8988T (cell line): ENCODE results near the gene ANKRD33B.

Source experiments
- DNase-seq: peaks from one replicate; pipeline ENCODE4 v3.0.0; 2011

The ANKRD33B gene

DNA sequence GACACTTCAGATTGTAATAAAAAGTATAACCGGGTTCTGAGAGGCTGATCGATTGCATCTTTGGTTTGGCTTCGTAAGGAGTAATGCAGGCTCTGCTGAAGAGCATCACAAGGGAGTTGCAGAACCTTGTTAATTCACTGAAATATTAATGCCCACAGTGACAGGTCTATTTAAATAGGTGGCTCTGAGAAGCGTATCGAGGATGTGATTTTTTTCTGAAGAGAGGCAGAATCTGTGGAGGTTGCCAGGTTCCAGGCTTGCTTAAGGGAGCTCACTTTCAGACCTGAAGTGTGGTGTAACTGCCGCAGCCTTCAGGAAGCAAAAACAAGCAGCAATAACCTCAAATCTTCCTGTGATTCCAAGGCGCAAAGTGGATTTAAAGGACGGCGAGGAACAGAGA is 80.3 kb downstream of the ANKRD33B start:
- no peak for DNase-seq

DNA sequence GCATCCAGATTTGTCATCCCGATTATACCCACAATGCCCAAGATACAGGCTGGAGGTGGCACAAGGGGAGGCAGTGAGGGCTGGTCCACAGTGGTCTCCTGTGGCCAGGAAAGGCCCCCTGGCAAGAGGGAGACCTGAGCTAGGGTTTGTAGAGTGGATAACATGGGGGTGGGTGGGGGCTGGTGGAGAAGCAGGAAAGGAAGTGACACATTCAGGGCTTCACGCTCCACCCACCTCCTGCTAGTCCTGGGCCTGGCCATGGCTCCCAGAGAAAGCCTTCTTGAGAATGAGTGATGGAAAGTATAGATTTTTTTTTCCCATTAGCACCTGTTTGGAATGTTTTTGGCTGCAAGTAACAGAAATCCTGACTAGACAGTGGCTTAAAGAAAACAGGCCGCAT is 81.3 kb downstream of the ANKRD33B start:
- no peak for DNase-seq

DNA sequence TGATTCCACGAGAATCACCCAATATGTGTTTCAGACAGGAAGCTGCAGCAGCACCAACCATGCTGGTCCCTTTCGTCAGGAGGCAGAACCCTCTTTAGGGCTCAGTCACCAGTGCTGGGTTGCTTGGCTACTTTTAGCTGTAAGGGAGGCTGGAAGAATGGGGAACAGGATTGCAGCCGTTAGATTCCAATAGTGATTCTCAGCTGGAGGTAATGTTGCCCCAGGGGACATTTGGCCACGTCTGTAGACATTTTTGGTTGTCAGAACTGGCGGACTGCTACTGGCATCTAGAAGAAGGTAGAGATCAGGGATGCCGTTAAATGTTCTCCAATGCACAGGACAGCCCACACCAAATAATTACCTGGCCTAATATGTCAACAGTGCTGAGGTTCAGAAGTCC is 81.8 kb downstream of the ANKRD33B start:
- DNase-seq = no peak

DNA sequence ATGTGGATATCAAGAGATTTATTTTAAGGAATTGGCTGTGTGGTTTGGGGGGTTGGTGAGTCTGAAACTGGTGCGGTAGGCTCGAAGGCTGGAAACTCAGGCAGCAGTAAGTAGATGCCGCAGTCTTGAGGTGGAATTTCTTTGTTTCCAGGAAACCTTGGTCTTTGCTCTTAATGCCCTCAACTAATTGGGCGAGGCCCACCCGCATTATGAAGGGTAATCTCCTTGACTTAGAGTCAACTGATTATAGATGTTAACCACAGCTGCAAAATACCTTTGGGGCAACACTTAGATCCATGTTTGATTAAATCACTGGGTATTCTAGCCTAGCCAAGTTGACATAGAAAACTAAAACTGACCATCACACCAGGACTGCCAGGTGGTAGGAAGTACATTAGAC is 83.8 kb downstream of the ANKRD33B start:
- no peak for DNase-seq

DNA sequence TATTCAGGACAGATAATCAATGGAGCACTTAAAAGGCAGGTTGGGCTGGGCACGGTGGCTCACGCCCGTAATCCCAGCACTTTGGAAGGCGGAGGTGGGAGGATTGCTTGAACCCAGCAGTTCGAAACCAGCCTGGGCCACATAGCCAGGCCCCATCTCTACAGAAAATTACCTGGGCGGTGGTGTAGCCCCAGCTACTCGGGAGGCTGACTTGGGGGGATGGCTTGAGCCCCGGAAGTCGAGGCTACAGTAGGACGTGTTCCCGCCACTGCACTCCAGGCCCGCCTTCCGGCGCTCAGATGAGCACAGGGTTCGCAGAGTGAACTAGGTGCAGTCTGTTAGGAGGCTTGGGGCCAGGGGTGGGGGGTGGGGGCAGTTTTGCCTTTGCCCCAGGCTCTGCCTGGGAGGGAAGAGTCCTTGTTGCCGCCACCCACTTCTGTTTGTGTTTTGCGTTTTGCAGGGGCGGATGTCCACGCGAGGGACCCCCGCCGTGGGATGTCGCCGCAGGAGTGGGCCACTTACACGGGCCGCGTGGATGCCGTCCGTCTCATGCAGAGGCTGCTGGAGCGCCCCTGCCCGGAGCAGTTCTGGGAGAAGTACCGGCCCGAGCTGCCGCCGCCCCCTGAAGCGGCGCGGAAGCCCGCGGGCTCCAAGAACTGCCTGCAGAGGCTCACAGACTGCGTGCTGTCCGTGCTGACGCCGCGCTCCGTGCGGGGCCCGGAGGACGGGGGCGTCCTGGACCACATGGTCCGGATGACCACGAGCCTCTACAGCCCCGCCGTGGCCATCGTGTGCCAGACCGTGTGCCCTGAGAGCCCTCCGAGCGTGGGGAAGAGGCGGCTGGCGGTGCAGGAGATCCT is 85.2 kb downstream of the ANKRD33B start:
- no peak for DNase-seq

DNA sequence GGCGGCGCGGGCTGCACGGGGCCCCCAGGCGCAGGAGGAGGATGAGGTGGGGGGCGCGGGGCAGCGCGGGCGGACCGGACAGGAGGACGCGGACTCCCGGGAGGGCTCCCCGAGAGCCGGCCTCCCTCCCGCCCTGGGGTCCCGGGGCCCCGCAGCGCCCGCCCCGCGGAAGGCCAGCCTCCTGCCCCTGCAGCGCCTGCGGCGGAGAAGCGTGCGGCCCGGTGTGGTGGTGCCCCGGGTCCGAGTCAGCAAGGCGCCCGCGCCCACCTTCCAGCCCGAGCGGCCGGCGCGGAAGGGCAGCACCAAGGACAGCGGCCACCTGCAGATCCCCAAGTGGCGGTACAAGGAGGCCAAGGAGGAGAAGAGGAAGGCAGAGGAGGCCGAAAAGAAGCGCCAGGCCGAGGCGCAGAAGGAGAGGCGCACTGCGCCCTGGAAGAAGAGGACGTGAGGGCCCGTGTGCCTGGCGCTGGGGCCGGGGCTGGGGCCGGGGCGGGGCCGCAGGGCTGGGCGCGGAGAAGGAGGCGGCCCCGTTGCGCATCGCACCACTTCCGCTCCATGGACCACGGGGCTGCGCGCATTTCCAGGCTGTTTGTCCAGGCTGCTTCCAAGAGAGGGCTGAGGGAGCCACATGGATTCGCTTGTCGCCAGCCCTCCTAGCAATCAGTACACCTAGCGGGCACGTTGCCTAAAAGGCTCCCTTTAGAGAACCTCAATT is 86.0 kb downstream of the ANKRD33B start:
- no peak for DNase-seq

DNA sequence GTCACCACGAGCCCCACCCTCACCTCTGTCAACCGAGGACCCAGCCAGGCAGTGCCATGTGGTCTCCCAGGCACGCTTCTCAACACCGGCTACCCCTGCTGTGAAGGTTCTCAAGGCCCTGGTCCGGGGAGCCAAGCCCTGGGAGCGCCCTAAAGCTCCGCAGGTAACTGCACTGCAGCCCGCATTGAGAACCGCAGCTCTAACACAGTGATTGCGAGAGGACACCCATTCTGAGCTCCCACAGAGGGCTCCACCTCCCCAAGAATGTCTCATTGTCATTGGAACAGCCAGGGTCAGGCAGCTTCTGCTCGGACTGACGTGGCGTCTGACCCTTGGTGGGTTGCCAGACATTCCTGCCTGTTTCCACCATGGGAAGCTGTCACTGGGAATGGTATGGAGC is 88.3 kb downstream of the ANKRD33B start:
- DNase-seq = no peak

DNA sequence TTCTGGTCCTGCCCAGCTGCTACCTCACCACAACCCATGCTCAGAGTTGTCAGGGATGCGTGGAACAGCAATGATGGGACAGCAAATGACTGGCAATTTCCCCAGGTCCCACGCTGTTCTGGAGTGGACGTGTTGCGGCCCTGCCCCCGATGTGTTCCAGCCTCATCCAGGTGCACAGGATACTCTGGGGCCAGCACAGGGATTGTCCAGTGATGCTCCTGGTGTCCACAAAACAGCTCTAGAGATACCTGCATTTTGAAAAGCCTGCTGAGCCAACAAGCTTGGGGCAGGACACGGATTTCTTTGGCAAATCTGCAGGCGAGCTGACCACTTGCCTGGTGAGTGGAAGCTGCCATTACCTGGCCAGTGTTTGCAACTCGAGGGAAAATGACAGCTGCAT is 88.7 kb downstream of the ANKRD33B start:
- no peak for DNase-seq

DNA sequence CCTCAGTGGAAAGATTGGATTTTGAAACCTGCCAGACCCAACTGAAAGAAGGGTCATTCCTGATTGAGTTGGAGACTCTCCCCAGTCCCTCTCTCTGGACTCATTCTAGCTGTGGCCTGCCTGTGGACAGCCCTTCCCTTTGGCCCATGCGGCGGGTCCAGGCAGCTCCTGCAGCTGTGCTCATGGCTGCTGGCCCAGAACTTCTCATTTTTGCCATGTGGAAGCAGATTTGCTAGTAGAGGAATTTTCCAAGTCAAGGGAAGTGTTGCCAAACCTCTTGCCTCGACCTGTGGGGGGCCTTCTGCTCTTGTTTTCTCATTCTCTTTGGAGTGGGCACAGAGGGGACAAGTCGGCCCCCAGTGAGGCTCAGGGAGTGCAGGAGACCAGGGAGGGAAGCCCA is 89.2 kb downstream of the ANKRD33B start:
- no peak for DNase-seq

DNA sequence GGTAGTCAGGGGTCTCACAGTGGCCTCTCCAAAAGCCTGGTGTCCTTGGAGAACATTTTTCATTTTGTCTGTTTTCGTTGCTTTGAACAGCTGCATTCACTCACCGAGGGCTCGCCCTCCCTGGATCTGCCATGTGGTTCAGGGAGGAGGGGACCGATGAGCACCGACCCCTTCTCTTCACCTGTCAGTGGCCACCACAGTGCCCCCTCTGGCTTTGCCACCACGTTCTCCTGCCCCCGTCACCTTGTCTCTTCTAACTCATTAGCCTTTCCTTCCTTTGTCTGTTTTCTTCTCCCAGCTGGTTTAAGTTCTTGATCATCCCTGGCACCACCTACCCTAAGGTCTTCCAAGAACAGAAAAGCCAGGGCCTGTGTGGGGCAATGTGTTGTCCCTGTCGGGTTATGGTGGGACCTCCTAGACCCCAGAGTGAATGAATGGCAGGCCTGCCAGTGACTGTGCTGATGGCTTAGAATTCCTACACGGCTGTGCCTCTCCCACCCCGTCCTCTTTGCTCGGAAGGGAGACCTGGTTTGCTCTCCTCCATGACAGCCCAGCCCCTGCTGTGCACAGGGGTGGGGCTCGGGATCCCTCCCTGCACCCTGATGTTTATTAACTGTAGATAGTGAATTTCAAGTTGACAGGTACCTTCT is 90.0 kb downstream of the ANKRD33B start:
- DNase-seq = no peak

DNA sequence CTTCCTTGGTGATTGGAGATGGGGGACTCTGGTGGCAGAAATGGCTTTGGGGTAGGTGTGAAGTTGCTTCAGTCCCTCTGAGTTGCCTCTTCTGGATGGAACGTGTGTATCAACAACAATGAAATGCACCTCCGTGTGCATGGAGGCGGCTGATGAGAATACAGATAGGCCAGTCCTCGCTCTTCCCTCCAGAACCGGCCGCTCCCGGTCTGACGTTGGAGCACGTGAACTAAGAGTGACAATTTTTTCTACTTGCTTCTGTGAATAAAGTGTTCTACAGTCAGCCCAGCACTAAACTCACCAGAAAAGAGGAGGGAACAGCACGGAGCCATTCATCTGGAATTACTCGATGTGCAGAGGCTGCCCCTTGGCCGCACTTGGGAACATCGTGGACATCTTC is 90.7 kb downstream of the ANKRD33B start:
- DNase-seq = no peak

DNA sequence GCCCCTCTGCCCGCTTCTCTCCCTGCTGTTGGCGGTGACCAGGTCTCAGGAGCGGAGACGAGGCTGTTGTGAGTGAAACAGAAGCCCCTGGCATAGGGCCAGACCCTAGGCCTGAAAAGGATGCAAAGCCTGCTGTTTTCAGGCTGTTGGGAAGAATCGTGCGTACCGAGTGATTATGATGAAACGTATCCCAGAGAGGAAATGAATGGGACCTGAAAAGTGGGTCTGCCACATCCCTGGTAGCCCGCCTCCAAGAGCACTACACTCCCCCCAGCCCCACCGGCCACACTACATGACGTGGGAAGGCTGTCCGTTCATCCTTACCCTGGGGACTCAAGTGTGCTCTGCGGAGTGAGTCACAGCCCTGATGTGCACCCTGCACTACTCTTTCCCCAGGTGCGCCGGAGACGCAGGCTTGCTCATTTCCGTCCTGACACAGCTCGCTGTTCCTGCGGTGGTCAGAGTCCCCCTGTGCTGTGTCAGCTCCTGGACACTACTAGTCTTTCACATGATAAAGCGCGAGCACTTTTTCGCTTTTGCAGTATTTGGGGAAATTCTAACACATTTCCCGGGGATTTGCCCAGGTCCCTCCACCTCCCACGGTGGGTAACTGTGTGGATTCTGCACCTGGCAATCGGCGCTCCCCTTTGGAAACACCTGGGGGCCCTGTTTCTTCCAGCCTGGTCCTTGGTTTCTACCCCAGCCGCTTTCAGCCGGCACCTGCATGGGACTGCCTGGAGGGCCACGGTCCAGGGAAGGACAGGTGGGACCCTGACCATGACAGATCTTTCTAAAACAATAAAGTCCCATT is 91.5 kb downstream of the ANKRD33B start:
- peak; percentile 92 for DNase-seq

DNA sequence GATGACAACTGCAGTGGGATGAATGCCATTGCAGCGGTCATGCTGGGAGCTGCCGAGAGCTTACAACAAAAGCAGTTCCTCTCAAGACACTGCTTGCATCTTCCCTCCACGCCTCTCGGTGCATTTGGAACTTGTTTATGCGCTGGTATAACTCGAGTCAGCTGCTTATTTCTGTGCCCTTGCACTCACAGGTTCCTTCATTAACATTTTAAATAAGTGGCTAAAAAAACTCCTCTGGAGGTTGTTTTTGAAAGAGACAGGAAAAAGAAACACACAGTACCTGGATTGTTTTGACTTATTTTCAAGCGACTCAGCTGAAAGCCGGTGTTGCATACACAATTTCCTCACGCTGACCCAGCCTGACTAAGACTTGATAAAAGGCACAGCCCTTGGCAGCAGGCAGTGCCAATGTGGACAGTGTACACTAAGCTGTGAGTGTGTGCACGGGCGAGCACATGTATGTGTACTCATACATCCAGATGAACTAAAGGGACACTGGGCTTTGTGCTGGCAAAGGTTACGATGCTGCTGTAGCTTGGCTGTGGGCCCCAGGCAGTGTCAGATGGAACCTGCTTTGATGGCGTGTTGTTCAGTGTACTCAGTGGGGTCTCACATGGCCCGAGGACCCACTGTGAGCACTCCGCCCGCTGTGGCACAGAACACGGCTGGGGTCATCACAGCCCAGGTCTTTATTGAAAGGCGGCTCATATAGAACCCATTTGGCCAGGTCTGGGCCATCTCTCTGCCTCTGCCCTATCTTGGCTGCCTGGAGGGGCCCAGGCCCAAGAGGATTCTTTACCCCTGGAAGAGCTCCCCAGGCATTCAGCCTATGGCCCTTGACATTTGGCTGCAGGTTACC is 92.3 kb downstream of the ANKRD33B start:
- no peak for DNase-seq

DNA sequence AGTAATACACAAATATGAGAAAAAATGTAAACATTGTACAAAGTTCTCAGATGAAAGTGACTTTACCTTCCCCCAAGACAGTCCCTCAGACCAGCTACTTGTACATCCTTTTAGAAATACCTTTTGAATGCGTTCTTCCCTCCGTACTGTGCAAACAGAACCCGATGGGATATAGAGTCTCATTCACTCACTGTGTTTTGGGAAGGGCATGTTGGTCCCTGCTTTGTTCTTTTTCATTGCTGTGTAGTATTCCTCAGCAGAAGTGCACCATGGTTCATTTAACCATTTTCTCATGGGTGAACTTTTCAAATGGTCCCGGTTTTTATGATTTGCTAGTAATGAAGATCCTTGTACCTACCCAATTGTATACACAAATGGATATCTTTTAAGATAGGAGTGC is 94.4 kb downstream of the ANKRD33B start:
- no peak for DNase-seq

DNA sequence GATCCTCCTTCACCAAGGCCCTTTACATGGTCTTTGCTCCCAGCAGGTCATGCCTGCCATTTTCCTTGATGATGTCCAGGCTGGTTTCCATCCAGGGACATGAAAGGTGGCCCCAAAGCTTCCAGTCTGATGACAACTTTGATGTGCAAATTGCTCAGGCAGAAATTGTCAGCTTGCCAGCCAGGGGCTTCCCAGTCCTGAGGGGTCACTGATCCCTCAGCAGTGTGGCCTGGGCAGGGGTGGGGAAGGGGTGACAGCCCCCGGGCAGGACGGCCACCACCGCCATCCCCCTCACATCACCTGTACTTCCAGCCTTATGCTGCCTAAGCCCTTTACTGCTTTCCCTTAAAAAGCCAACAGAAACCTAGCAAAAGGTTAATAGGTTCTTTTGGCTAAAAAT is 96.3 kb downstream of the ANKRD33B start:
- no peak for DNase-seq

DNA sequence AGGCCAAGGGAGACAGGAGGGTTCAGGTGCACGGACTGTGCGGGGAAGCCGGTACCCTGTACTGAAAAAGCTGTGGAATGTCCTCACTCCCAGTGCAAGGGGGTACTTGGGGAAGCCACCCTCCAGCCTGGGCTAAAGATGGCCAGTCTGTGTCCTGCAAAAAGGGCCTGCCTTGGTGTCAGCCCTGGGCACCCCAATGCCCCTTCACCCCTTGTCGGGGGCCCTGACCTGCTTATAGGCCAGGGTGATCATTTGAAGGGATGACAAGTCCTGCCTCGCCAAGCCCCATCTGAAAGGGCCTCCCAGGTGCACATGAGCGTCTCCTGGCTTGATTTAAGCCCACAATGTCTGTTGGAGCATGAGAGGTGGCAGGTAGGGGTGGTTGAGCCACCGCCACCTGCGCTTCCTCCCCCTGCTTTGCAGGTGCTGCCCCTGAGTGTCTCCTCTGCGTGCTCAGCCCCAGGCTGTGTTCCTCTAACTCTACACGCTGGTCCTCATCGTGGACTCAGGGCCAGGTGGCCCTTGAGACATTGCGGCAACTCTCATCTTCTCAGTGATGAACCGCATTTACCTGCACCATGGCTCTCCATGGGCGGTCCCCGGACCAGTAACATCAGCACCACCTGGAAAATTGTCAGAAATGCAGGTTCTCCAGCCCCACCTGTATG is 97.0 kb downstream of the ANKRD33B start:
- DNase-seq = no peak

DNA sequence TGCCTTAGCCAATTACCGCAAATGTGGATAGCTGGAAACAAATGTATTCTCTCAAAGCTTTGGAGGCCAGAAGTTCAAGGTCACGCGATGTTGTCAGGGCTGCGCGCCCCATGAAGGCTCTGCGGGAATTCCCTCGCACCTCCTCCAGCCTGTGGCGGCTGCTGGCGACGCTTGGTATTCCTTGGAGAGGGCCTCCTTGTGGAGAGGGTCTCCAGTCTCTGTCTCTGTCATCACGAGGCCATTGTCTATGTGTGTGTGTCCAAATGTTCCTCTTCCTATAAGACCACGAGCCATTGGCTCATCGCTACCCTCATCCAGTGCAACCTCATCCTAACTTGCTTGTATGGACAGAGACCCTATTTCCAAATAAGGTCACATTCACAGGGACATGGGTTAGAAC is 97.5 kb downstream of the ANKRD33B start:
- no peak for DNase-seq

DNA sequence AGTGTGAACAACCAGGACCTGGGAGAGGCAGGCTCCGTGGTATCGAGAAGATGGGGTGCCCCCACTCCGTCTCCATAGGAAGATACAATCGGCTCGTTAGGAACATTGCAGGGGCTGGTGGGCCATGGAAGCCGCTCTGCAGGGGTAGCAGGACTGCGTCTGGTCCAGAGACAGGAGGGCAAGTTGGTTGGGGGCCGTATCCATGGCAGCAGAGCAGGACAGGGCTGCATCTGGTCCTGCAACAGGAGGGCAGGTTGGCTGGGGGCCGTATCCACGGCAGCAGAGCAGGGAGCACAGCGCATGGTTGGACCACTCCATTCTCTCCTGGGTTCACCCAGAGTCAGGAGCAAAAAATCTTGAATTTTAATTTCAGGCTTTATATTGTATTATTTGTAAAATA is 98.2 kb downstream of the ANKRD33B start:
- no peak for DNase-seq

DNA sequence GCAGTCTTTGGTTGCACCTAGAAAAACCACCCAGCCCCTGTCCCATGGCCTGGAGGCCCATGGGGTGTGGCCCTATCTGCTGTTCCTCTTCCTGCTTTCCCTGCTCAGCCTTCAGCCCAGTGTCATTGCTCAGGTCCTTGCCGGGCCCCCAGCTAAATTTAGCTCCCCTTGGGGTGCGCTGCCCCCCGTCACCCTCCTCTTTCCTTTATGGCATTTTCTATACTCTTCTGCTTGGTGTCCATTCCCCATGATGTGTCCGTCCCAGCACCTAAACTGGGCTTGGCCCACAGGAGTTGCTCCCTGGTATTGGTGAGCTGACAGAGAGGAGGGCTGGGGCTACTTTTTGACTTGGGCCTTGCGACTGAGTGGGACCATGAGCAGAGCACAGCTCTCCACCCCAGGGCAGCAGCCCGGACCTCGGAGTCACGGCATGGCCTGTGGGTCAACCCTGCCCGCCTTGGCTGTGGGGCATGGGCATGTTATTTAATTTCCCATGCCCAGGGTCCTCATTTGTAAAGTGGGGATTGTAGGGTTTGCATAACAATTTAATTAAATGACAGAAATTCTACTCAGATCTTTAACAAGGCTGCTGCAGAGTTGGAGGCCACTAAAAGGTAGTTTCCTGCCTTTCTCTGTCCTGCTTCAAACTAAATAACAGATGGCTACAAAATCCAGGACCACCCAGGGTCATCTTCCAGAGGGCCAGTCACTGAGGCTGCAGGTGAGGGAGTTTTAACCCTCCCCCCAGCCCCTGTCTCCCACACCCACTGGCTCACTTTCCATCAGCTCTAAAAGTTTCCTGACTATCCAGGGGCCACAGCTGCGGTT is 99.0 kb downstream of the ANKRD33B start:
- DNase-seq = no peak

DNA sequence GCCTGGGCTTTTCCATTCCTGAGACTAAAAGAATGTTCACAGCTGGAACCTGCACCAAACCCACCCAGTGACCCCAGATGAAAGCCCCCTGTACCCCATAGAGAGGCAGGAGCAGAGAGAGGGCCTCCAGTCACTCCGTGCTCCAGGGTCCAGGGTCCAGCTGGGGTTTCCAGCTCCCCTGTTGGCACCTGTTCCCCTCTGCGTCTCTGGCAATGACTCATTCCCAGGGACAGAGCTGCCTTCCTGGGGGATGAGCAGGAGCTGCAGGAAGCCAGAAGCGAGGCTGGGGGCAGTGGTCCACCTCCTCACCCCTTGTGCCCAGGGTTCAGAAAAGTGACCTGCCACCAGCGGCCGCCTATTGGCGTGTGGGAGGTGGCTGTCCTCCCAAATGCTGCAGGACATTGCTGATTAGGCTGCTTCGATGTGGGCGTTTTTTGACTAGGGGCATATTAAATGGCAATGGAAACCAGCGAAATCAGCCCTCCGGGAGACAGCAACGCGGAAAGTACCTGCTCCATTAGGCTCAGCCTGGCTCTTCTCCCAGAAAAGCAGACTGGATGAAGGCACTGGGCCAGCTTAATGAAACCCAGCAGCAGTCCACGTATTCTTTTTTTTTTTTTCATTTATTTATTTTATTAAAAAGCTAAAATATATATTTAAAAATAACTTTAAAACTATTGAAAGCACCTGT is 99.8 kb downstream of the ANKRD33B start:
- DNase-seq = peak; percentile 95
